Activated CD8-positive, alpha-beta memory T cell treated with anti-CD3 and anti-CD28 coated beads, Interleukin-2, amount 50 U/mL, for 48 hours (primary cell): Measurements from ENCODE around the gene TMEM81.

ENCODE experiments used
- DNase-seq: peaks from one replicate; pipeline ENCODE4 v3.0.0-alpha.2; 2020

The TMEM81 gene

DNA sequence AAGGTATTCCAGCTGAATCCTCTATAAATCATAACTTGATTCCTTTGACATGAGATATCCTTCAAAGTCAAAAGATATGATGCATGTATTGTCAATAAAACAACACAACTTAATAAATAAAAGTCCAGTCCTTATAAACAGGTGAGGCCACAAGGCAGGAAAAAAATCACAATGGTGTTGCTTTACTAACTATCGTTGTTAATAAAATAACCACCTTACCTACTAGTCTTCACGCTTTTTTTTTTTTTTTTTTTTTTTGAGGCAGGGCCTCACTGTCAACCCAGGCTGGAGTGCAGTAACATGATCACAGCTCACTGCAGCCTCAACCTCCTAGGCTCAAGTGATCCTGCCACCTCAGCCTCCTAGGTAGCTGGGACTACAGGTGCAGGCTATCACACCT, at the start of gene TMEM81:
Gene TMEM81 (minus strand): TSS at position 101 of the 400 bp plus-strand sequence. CDS start 140 bp downstream, outside the sequence.
- no peak for DNase-seq

DNA sequence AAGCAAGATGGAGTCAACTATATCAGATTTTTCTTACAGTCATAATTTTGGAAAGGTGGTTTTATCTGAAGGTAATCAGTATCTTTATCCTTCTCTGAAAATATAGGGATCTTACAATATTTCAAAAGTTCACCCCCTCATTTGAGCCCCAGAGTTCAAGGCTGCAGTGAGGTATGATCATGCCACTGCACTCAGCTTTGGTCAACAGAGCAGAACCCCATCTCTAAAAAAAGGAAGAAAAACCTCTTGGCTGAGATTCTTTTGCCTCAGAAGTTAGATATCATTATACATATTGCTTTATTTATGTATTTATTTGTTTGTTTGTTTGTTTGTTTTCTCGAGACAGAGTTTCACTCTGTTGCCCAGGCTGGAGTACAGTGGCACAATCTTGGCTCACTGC, 49.0 kb upstream of the TMEM81 start:
- no peak for DNase-seq

- DNase-seq: no peak
These were observed 45.3 kb upstream of the TMEM81 start for GRCh38 chr1:205129447-205130029.

DNA sequence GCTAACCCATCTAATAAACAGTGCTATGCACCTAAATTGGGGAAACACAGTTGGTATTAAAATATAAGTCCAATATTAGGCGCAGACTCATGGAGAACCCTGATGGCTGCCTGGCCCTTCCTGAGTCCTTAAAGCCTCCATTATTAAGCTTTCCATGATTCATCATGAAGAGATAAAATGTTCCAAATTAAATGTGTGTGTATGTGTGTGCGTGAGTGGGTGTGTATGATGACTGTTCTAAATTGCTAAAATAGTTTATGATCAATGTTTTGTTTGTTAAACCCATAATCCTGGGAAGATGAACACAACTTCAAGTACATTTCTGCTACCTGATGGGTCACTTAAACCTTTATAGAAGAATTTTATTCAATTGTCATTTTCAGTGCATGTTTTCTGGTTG, 43.8 kb upstream of the TMEM81 start:
- no peak for DNase-seq

- DNase-seq: no peak
These were observed 43.4 kb upstream of the TMEM81 start for GRCh38 chr1:205127646-205128045.

- no peak for DNase-seq
These were observed 40.5 kb upstream of the TMEM81 start for GRCh38 chr1:205124726-205125125.

GRCh38 chr1:205122489-205122882, 38.2 kb upstream of the TMEM81 start:
- no peak for DNase-seq

DNA sequence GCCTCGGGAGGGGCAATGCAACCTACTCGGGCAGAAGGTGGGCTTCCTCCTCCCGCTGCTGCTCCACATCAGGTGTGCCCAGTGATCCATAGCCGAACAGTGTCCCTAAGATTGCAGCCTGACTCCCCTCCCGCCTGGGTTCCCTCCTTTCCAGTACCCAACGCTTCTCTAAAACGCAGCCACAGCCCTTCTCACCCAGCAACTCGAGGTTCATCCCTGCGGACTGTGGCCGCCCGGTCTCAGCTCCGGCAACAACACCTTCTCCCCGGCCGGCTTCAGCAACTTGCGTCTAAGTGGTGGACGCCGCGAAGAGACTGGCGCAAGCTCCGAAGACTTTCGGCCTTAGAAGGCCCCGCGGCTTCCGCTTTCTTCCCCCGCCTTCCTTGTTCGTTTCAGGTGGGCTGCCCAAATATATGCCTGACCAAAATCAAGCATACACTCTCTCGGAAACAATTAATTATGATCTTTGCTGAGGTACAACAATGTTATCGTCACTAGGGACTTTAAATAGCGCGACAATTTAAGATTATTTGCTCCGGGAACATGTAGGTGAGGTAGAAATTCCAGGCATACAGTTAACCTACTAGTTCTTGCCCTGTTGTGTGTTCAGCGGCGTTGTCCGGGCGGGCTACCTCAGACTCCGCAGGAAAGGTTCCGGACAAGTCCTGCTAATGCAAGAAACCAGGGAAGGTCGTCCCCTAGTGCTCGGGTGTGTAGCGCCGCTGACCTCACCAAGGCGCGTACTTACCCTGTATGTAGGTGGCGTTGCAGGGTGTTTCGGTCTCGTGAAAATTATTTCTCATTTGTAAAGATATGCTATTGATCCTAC, 37.6 kb upstream of the TMEM81 start, which contains the start of gene RBBP5:
Gene RBBP5 (minus strand): TSS at position 319 of the 829 bp plus-strand sequence. CDS start 105 bp downstream, at position 214.
- peak; percentile 96 for DNase-seq

DNA sequence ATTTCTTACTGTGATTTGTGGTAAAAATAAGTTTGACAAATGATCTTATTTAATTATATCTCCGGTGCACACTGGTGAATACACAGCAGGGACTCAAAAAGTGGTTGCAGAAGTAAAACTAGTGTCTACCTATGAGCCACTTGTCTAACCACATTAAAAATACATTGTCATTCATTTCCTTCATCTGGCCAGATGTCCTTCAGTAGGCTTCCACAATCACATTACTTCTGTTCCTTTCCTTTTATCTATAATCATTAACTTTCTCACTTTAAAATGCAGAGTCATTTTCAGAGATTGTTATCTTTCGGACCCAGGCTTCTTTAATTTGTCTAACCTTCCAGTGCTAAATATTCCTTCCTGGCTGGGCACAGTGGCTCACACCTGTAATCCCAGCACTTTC, 34.5 kb upstream of the TMEM81 start:
- no peak for DNase-seq

DNA sequence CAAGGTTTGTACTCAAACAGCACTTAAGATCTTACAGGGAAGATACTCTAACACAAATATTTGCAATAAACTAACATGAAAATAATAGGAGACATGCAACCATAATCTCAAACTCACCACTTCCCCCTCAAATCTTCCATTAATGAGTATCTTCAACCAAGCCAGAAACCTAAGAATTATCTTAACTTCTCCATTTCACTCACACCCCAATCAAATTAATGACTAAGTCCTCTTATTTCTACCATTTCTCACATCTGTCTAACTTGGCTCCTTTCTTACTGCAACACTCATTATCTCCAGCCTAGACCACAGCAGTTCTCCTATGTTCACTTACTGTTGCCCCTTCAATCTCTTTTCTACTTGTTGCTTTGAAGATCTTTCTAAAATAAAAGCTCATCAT, 27.1 kb upstream of the TMEM81 start:
- DNase-seq: no peak

DNA sequence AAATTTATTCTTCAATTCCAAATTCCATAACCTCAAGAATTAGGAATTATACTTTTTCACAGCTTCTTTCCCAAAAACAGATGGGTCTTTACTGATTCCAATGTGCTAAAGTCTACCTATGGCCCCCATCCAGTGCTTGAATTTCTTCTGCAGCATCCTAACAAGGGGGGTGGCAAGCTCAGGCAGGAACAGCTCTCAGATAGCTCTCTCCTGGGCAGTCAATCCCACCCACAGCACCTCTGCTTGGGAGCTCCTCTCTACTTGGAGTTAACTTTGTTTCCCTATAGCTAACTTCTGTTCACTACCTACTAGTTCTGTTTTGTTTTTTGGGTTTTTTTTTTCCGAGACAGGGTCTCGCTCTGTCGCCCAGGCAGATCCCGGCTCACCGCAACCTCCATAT, 25.5 kb upstream of the TMEM81 start:
- no peak for DNase-seq

DNA sequence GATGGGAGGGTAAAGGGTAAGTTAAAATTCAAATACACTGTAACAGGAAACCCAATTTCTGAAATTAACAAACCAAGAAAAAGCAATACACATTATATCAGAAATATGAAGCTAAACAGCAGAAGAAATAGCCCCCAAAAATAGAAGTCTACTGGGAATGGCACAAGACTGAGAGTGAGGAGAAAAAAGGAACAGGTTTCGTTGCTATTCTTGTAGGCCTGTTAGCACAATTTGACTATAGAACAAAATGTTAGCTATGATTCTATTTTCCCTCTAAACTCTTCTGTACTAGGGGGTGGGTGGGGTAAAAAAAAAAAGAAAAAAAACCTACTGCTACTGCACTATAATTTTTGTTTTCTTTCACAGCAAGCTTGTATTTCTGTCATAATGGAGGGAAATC, 25.0 kb upstream of the TMEM81 start:
- no peak for DNase-seq

DNA sequence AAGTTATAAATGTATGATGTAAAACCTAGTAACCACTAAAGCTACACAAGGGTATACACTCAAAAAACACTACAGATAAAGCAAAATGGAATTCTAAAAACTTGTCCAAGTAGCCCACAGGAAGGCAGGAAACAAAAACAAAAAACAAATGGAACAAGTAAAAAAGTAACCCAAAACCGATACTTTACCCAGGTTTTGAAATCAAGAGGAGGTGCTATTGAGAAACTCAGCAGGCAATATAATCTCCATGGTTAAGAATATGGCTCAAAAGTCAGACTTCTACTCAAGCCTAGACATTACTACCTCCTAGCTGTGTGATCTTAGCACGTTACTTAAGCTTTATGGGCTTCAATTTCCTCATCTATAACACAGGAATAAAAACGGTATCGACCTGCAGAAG, 24.2 kb upstream of the TMEM81 start:
- no peak for DNase-seq

GRCh38 chr1:205107327-205107726, 23.1 kb upstream of the TMEM81 start:
- DNase-seq: no peak

GRCh38 chr1:205102404-205102803, 18.1 kb upstream of the TMEM81 start:
- DNase-seq: no peak

- DNase-seq: no peak
These were observed 14.0 kb upstream of the TMEM81 start for GRCh38 chr1:205098242-205098641.

- DNase-seq: no peak
These were observed 11.2 kb upstream of the TMEM81 start for GRCh38 chr1:205095422-205095821.

GRCh38 chr1:205091043-205091740, 6.9 kb upstream of the TMEM81 start:
- no peak for DNase-seq

DNA sequence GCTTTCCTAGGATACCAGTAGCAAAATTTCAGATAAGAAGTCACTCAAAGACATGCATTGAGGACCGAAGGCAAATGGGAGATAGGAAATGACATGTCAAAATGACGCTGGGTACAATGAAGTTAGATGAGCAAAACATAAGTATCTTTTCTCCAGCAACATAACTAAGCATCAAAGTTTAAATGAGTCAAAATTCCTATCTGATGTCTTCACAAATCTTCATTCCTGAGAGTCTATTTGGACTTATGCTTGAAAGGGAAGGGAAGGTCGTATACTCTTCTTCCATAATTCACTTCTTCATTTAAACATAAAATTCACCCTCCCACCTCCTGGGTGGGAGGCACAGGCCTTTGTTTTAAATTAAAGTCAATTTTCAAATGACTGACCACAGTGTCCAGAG, 4.1 kb upstream of the TMEM81 start:
- no peak for DNase-seq

DNA sequence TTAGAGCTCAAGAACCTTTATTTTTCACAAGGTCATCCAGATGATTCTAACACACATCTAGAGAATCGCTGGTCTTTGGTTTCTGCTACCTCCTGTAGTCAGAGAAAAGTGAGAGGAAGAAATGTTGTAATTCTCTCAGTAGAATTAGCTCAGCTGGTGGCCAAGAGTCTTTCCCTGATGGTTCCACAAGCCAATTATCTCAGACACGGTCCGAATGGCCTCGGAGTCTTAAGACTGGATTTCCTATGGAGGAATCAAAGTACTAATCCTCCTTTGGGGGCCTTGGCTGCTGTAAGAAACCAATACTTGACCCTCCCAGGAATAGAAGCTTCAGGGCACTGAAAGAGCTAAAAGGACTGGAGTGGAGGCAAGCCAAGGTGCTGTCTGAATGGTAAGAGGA, 1.8 kb downstream of the TMEM81 start:
- DNase-seq: peak; percentile 17

DNA sequence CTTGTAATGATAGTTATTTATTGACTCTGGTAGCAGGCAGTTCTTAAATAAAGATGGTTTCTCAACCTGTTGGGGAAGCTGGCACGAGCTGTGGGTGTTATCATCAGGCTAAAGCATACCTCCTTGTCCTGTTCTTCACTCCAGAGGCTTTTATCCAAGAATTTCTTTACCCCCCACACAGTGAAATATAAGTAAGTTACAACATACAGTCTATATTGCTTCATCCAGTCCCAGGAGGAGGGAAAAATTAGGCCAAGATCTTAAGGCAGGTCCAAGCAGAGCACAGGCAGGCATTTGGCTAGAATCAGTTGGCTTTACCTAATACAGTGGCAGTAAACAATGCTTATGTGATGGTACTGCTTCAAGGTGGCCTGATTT, 6.3 kb downstream of the TMEM81 start:
- DNase-seq: no peak

DNA sequence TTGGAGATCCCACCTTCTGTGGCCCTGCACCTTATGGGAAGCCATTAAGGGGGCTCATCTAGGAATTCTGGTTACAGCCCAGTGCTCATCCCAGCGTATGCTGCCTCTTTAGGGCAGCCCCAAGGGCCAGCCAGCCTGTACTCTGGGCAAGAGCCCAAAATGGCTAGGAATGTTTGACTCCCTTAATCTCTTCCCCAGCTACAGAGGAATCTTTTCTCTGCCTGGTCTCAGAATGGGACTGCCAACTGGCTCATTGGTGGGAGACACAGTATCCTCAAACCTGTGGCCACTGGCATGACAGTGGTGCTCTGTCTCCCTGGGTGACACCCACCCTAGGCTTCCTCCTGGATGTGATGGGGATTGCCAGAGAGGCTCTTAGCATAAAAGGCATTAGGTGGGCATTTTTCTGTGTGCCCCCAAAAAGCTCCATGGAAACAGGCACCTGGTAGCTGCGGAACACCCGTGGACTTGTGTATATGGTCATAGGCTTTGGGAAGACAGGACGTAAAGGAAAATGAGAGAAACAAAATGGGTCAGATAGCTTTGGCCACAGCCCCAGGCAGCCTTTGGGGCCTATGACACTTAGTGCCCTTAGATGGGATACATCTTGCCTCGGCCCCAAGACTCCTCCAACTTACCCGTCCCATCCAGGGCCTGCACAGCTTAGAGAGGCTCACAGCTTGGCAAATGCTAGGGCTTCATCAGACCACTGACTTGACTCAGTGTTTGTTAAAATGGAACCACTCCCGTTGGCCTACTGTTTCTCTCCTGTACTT, 6.9 kb downstream of the TMEM81 start:
- DNase-seq: peak; percentile 29

GRCh38 chr1:205076245-205076761, 8.0 kb downstream of the TMEM81 start:
- DNase-seq: peak; percentile 26
